SK-N-DZ (cell line): Measurements from ENCODE around the gene KRTAP10-5.

Source experiments
- DNase-seq: peaks from one replicate; pipeline ENCODE4 v3.0.0-alpha.2; 2015; ENCODE audit warnings: low spot score

Gene KRTAP10-5

DNA sequence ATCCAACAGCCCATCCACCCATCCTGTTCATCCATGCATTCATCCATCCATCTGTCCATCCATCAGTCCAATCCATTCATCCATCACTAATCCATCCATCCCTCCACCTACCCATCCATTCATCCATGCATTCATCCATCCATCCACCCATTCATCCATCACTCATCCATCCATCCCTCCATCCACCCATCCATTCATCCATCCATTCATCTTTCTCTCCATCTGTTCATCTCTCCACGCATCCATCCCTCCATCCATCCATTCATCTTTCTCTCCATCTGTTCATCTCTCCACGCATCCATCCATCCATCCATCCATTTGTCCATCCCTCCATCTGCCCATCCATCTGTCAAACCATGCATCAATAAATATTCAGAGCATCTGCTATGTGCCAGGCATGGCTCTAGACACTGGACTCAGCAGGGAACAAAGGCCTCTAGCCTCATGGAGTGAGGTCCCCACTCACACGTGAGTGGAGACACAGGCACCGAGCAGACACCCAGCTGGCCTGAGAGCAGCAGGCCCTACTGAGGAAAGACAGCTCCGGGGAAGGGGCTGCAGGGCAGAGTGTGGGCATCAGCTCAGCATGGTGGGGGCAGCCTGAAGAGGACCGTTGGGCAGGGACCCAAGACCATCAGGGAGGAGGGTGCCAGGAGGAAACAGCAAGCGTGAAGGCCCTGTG is 50.0 kb downstream of the KRTAP10-5 start:
- no peak for DNase-seq

DNA sequence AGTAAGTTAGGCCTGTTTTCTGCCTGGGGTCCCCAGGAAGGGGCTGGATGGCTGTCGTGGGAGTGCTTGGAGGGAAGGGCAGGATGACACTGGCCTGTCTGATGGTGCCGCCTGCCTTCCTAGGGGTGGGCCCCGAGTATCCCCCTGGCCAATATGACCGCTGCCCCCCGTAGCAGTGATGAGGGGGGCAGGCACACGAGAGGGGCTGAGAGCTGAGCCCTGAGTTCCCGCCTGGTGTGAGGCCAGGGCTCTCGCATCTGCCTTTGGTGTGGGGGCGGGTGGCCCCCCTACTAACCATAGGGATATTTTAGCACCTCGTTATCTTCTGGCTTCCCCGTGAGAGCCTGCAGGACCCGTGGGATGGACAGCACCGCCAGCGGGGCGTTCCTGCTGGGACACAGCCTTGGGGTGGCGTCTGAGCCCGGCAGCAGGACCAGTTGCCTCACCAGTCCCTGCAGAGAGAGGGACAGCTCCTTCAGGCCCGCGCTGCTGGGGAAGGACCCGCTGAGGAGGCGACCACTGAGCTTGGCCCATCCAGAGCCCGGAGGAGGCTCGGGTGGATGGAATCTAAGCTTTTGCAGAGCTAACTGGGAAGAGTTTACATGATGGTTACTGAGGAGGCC is 50.8 kb downstream of the KRTAP10-5 start:
- no peak for DNase-seq
